Stimulated activated CD4-positive, alpha-beta T cell treated with anti-CD3 and anti-CD28 coated beads, Interleukin-2, amount 100 ng/mL, for 24 hours (primary cell): ENCODE results near the gene CYP2F1.
A peak's percentile ranks its signal among the peaks of the same experiment; 100 is the strongest.
"Not testable (repeated sequence)": the region's sequence is repeated elsewhere in the genome, so short reads cannot be mapped to it uniquely, and the experiment has no call there.

Experiments
- DNase-seq, 2 donors: peaks; one replicate each; pipeline ENCODE4 v3.0.0-alpha.2; 2020

Gene CYP2F1

GRCh38 chr19:41127801-41128300 is 13.6 kb downstream of the CYP2F1 start:
- peak; percentile 84 to 93 for DNase-seq

GRCh38 chr19:41128692-41129091 is 14.5 kb downstream of the CYP2F1 start:
- no peak for DNase-seq

GRCh38 chr19:41131186-41131585 is 17.0 kb downstream of the CYP2F1 start:
- DNase-seq: no peak

- no peak for DNase-seq
Measured at GRCh38 chr19:41133260-41133659, 19.0 kb downstream of the CYP2F1 start.

GRCh38 chr19:41134616-41135015 is 20.4 kb downstream of the CYP2F1 start:
- DNase-seq: no peak

GRCh38 chr19:41135390-41136384 is 21.5 kb downstream of the CYP2F1 start:
- DNase-seq: peak; percentile 50 to 58

- no peak for DNase-seq
Measured at GRCh38 chr19:41136636-41137455, 22.6 kb downstream of the CYP2F1 start.

- peak; percentile 88 to 94 for DNase-seq
Measured at GRCh38 chr19:41144403-41144802, 30.2 kb downstream of the CYP2F1 start.

- no peak for DNase-seq
Measured at GRCh38 chr19:41149831-41150230, 35.6 kb downstream of the CYP2F1 start.

GRCh38 chr19:41150986-41151385 is 36.8 kb downstream of the CYP2F1 start:
- DNase-seq: not testable (repeated sequence)

GRCh38 chr19:41154060-41154459 is 39.8 kb downstream of the CYP2F1 start:
- DNase-seq: no peak

GRCh38 chr19:41156207-41156606 is 42.0 kb downstream of the CYP2F1 start:
- no peak for DNase-seq

- no peak for DNase-seq
Measured at GRCh38 chr19:41159881-41160280, 45.6 kb downstream of the CYP2F1 start.

- no peak for DNase-seq
Measured at GRCh38 chr19:41161903-41162302, 47.7 kb downstream of the CYP2F1 start.

- no peak for DNase-seq
Measured at GRCh38 chr19:41166944-41167804, 52.9 kb downstream of the CYP2F1 start.

- no peak for DNase-seq
Measured at GRCh38 chr19:41172297-41173164, 58.3 kb downstream of the CYP2F1 start.

GRCh38 chr19:41174297-41174928 is 60.2 kb downstream of the CYP2F1 start:
- DNase-seq: no peak

GRCh38 chr19:41175801-41176777 is 61.9 kb downstream of the CYP2F1 start:
- DNase-seq: peak; percentile 42 to 43
